RWPE2 (cell line): Measurements from ENCODE around the gene EMC1.
"Not testable (repeated sequence)": the region's sequence is repeated elsewhere in the genome, so short reads cannot be mapped to it uniquely, and the experiment has no call there.

Experiments used
- ATAC-seq: fragments of 200-7000 bp; cut with Tn5 transposase; 3 replicates; pipeline ENCODE4 v1.9.1; 2021; ENCODE audit warnings: low read depth
- DNase-seq: peaks from one replicate; pipeline ENCODE4 v3.0.0-alpha.2; 2020; ENCODE audit warnings: low spot score
- H3K27ac ChIP-seq: fragments of 450-650 bp; 2 replicates; pipeline ENCODE4 v1.5.1; 2017; ENCODE audit warnings: mild to moderate bottlenecking; ENCODE audit not compliant: poor library complexity, severe bottlenecking
- H3K27me3 ChIP-seq: fragments of 250-450 bp; sonication (Bioruptor Pico); 2 replicates; pipeline ENCODE4 v1.5.1; 2021; ENCODE audit warnings: mild to moderate bottlenecking, moderate library complexity; ENCODE audit not compliant: insufficient read depth, poor library complexity, severe bottlenecking
- H3K36me3 ChIP-seq: fragments of 250-450 bp; sonication (Bioruptor Pico); 2 replicates; pipeline ENCODE4 v1.5.1; 2020; ENCODE audit warnings: low read depth, mild to moderate bottlenecking, moderate library complexity
- H3K4me1 ChIP-seq: fragments of 250-450 bp; sonication (Bioruptor Pico); 2 replicates; pipeline ENCODE4 v1.5.1; 2021; ENCODE audit warnings: mild to moderate bottlenecking, moderate library complexity; ENCODE audit not compliant: insufficient read depth, poor library complexity, severe bottlenecking
- H3K4me3 ChIP-seq: fragments of 250-450 bp; sonication (Bioruptor Pico); 2 replicates; pipeline ENCODE4 v1.5.1; 2021; ENCODE audit warnings: mild to moderate bottlenecking, moderate library complexity; ENCODE audit not compliant: severe bottlenecking
- H3K9me3 ChIP-seq: fragments of 250-450 bp; sonication (Bioruptor Pico); 2 replicates; pipeline ENCODE4 v1.5.1; 2021; ENCODE audit warnings: mild to moderate bottlenecking, moderate library complexity; ENCODE audit not compliant: severe bottlenecking
- CTCF ChIP-seq: fragments of 450-650 bp; IDR thresholded peaks from one replicate; pipeline ENCODE4 v1.5.1; 2017; ENCODE audit warnings: mild to moderate bottlenecking, moderate library complexity; ENCODE audit not compliant: poor library complexity, severe bottlenecking

EMC1 gene

GRCh38 chr1:19220080-19220846, 31.1 kb downstream of the EMC1 start:
- no peaks in the 10 kb centered on the region for H3K9me3 ChIP-seq
- H3K4me1 ChIP-seq = no peaks in the 10 kb centered on the region
- H3K4me3 ChIP-seq = no peak overlapping the region
- no peak for DNase-seq
- no peaks in the 10 kb centered on the region for H3K27me3 ChIP-seq
- H3K36me3 ChIP-seq = peaks cover 95% of the 10 kb centered on the region
- TF ChIP-seq CTCF = no peak
- ATAC-seq = no peak
- H3K27ac ChIP-seq = no peak overlapping the region

DNA sequence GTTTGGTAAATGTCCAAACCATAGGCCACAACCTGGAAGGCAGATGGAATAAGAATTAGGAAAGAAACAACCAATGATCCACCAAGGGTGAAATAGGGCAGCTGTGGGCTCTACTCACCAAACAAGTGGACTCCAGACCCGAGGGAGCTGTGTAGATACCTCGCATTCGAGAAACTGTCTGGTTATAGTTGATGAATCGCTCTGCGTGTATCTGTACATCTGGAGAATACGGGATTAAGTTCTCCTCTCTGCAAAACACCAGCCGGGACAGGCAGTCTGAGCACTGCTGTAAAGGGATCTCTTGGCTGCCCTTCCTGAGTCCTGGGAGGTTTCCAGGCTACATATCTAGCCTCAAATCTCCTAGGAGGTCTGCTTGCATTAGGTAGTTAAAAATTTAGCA, 31.9 kb downstream of the EMC1 start:
- Histone ChIP-seq H3K27ac (no peak overlapping the region), H3K4me3 (no peak overlapping the region), H3K36me3 (peaks cover 91% of the 10 kb centered on the region), H3K9me3 (no peaks in the 10 kb centered on the region), H3K4me1 (no peaks in the 10 kb centered on the region), H3K27me3 (no peaks in the 10 kb centered on the region)
- no peak for DNase-seq
- no peak for TF ChIP-seq CTCF
- ATAC-seq = no peak

GRCh38 chr1:19216585-19216984, 34.7 kb downstream of the EMC1 start:
- not testable (repeated sequence) for DNase-seq, H3K27ac ChIP-seq, H3K4me1 ChIP-seq, H3K27me3 ChIP-seq, H3K4me3 ChIP-seq, ATAC-seq, H3K9me3 ChIP-seq
- H3K36me3 ChIP-seq = peaks cover 91% of the 10 kb centered on the region

DNA sequence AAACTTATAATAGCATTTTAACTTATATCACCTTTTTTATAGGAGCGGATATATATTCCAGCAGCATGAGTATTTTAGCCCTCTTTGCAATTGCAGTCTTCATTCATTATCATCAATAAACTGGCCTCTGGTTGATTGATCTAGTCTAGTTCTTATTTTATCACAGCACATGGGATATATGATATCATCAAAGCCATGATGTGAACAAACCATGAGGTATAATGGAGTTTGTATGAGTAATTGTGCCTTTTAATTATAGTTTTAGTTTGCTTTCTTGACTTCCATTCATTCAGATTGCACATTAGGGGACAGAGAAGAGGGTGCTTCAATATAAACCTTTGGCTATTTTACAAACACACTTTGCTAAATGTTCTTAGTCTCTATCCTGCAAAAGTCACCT, 37.7 kb downstream of the EMC1 start:
- no peak for TF ChIP-seq CTCF
- peaks cover 15% of the 10 kb centered on the region for H3K4me1 ChIP-seq
- H3K36me3 ChIP-seq = peaks cover 67% of the 10 kb centered on the region
- no peaks in the 10 kb centered on the region for H3K9me3 ChIP-seq
- no peak overlapping the region for H3K4me3 ChIP-seq
- DNase-seq = no peak
- H3K27ac ChIP-seq = no peak overlapping the region
- no peak for ATAC-seq
- H3K27me3 ChIP-seq = no peaks in the 10 kb centered on the region

DNA sequence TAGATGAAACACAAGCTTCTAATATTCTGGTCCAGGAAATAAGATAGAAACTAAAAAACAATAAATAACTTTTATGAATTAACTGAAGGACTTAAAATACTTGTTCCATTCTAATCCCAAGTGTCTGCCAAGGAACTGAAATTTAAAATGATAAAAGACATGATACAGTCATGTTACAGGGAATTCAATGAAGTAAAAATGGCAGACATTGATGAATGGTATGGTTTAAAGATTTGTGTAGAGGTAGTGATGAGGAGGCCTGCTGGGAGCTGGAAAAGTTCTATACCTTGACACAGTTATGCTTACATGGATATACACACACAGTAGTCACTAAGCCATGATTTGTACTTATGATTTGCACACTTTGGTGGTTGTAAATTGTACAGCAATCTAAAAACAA, 39.2 kb downstream of the EMC1 start:
- TF ChIP-seq CTCF = no peak
- no peaks in the 10 kb centered on the region for H3K9me3 ChIP-seq
- DNase-seq (no peak), ATAC-seq (no peak)
- peaks cover 18% of the 10 kb centered on the region for H3K4me1 ChIP-seq
- no peaks in the 10 kb centered on the region for H3K27me3 ChIP-seq
- H3K4me3 ChIP-seq = no peak overlapping the region
- peaks cover 55% of the 10 kb centered on the region for H3K36me3 ChIP-seq
- H3K27ac ChIP-seq = no peak overlapping the region
